Liver (tissue), 3 donors: ENCODE results near the gene GPR55.

ENCODE experiments used
- CTCF ChIP-seq: fragments of 150-350 bp; IDR thresholded peaks from 2 replicates; pipeline ENCODE4 v1.5.1; 2017; ENCODE audit warnings: improper control_type of control experiment, low read depth, low read length; ENCODE audit not compliant: missing input control
- EGR1 ChIP-seq, 2 donors: IDR thresholded peaks; 2 replicates each; pipeline ENCODE4 v1.6.1; 2016 to 2018; ENCODE audit warnings: antibody characterized with exemption in 2 of 2, low read depth in 2 of 2
- FOXA1 ChIP-seq: IDR thresholded peaks from 2 replicates; pipeline ENCODE4 v1.6.1; 2016; ENCODE audit warnings: antibody characterized with exemption
- GABPA ChIP-seq, 2 donors: IDR thresholded peaks in 1 of 2; conservative IDR thresholded peaks in 1 of 2; 2 replicates each; pipeline ENCODE4 v1.6.1; 2016; ENCODE audit warnings: antibody characterized with exemption in 2 of 2, mild to moderate bottlenecking in 1 of 2, moderate library complexity in 1 of 2
- JUND ChIP-seq, 2 donors: IDR thresholded peaks; 2 replicates each; pipeline ENCODE4 v1.6.1; 2016; ENCODE audit warnings: antibody characterized with exemption in 2 of 2
- MAX ChIP-seq: IDR thresholded peaks from 2 replicates; pipeline ENCODE4 v1.6.1; 2016; ENCODE audit warnings: antibody characterized with exemption
- RAD21 ChIP-seq, 2 donors: IDR thresholded peaks; 2 replicates each; pipeline ENCODE4 v1.6.1; 2016; ENCODE audit warnings: antibody characterized with exemption in 2 of 2, mild to moderate bottlenecking in 2 of 2
- REST ChIP-seq: IDR thresholded peaks from 2 replicates; pipeline ENCODE4 v1.6.1; 2016; ENCODE audit warnings: antibody characterized with exemption, mild to moderate bottlenecking
- SP1 ChIP-seq: IDR thresholded peaks from 2 replicates; pipeline ENCODE4 v1.6.1; 2018; ENCODE audit warnings: antibody characterized with exemption, mild to moderate bottlenecking
- TAF1 ChIP-seq: conservative IDR thresholded peaks from 2 replicates; pipeline ENCODE4 v1.6.1; 2016; ENCODE audit warnings: antibody characterized with exemption, mild to moderate bottlenecking
- YY1 ChIP-seq: IDR thresholded peaks from 2 replicates; pipeline ENCODE4 v1.6.1; 2016; ENCODE audit warnings: antibody characterized with exemption, mild to moderate bottlenecking
- ZBTB33 ChIP-seq: IDR thresholded peaks from 2 replicates; pipeline ENCODE4 v1.6.1; 2016; ENCODE audit warnings: antibody characterized with exemption
- donor health status: healthy.
- donor health status: healthy.

- no peak for TF ChIP-seq MAX
- TF ChIP-seq CTCF = no peak
- no peak for TF ChIP-seq GABPA (IDR thresholded peaks at IDR 0.05 in 1 of 2, conservative IDR thresholded peaks at IDR 0.05 in 1 of 2)
- TF ChIP-seq EGR1 (IDR thresholded peaks at IDR 0.05; ENCODE audit: low read depth in 2 of 2) = no peak
- no peak for TF ChIP-seq JUND (IDR thresholded peaks at IDR 0.05)
- no peak for TF ChIP-seq TAF1
- TF ChIP-seq SP1 = no peak
- TF ChIP-seq YY1 = no peak
- TF ChIP-seq REST = no peak
- TF ChIP-seq RAD21 (IDR thresholded peaks at IDR 0.05) = no peak
- TF ChIP-seq FOXA1 = no peak
- no peak for TF ChIP-seq ZBTB33
Measured at GRCh38 chr2:230877759-230878598, 47.1 kb downstream of the GPR55 start.
